ENCODE results near the gene SLC7A5. TPM values are rescaled to one million over a fixed set of nuclear protein-coding genes. Genes with fewer than 3 reads are reported as not detected.
"Not testable (repeated sequence)": the region's sequence is repeated elsewhere in the genome, so short reads cannot be mapped to it uniquely, and the experiment has no call there.

Gene SLC7A5
- total RNA-seq, 1 experiment from 2014 or later: 222 TPM

DNA sequence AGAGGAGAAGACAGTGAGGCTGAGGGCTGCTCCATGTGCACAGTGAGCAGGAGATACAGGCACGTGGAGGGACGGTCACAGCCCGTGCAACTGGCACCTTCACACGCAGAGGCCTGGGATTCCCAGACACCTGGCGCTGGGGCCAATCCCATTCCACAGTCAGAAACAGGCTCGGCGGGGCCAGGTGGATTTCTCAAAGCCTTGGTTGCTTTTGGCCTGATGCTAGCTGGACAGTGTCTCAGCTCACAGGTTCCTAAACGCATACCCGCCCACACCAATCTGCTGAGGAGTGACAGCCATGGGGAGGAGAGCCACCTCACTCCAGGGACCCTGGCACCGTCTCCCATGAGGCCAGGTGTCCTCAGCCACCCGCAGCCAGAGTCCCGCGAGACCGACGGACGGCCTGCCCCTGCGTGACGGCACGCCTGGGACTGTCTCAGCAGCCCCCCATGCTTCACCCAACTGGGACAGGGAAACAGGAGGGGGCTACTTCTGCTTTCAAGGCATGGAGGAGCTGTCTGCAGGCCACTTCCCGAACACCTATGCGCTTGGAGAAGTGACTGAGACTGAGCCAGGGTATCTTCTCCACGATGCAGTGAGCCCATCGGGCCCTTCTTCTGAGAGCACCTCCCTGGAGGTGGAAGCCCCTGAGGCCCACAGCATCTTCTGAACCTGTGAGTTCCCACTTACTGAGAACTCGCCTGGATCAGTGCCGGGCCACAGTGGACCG lies 6.5 kb downstream of the SLC7A5 start:
- DNase-seq (ENCODE audit: extremely low read depth, low read depth): not testable (repeated sequence)

DNA sequence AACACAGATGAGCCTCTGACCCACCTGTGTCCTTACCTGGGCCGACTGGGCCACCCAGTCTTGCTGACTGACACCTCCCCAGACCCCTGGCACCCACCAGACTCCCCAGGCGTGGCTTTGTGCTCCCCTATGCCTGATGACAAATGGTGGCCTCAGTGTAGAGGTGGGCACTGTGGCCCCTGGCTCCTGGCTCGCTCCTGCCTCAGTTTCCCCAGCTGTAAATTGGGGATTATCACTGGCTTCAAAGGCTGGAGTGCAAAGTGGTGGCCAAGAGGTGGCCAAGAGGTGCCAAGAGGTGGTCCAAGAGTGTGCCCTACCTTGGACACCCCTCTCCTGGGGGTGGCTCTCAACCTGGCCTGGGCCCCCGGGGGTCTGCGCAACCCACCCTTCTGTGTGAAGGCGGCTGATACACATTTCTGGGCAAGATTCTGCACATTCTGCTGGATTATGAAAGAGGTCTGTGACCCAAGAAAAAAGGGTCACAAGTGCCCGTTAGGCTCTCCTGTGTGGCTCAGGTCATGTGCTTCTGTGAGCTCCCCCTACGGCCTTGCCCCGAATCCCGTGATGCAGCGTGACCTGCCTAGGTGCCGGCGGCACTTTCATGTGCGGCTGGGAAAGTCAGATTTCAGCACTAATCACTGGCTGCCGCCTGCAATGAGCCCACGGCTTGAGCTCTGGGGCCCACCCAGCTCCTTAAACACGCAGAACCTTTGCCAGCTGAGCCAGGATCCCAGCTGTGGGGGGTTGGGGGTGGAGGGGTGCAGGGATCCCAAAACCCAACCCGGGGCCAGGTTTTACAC lies 7.8 kb downstream of the SLC7A5 start:
- DNase-seq (ENCODE audit: extremely low read depth, low read depth): not testable (repeated sequence)

DNA sequence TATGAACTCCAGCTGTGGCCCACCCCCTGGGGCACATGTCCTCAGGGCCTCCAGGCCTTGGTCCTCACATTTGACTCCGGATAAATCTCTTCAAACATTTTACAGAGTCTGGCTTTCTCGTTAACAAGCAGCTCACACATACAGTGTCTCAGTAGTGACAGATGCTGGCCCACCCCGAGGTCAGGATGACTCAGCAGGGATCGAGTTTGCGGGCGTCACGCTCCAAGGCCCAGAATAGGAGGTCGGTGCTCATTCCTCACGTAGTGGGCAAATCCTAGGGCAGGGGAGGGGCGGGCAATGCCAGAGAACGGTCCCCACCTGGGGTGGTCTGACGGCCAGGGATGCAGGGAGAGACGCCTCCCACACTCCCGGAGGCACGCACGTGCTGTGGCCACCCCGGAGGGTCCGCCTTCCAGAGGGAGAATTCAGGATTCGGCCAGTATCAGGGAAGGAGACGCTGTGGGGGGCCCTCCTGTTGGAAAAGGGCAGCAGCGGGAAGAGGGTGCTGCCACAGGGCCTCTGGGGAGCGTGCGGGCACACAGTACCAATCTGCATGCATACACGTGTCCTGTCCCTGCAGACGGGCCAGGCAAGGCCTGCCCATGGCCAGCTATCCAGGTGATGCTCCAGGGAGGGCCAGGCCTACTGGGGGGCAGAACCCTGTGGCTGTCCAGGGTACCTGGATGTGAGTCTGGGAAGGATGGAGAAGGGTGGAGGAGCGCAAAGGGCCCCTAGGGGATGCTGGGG lies 8.6 kb downstream of the SLC7A5 start:
- DNase-seq (ENCODE audit: extremely low read depth, low read depth): no peak

DNA sequence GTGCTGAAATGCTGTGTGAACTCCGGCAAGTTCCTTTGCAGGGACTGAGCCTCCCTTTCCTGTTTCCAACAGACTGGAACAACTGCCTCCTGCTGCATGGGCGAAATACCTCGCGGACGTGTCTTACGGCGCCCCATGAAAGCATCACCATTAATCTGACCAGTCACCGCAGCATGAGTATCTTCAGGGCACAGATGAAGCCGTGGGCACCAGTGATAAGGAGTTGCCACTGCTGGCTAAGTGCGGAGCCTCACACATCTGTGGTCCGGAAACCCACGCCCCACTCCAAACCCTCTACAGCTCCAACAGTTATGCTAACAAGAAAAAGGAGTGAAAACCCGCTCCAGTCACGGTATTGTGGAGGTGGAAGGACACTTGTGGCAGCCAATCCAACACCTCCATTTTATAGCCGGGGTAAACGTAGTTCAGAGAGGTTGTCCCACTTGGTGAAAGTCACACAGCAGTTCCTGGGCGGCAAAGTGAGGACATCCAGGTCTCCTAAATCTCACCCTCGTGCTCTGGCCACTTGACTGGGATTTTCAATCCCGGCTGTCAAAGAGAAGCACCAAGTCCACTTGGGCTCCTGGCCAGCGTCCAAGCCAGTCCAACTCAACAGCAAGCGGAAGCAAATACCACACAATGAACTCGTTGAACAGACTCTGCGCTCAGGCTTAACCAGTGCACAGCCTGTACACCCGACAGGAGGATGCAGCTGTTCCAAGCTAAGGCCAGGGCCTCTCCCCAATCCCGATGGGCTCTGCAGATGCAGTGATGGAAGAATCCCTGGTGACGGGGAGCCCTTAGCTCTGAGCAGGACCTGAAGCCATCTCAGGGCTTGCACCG lies 10.9 kb downstream of the SLC7A5 start:
- not testable (repeated sequence) for DNase-seq (ENCODE audit: extremely low read depth, low read depth)

DNA sequence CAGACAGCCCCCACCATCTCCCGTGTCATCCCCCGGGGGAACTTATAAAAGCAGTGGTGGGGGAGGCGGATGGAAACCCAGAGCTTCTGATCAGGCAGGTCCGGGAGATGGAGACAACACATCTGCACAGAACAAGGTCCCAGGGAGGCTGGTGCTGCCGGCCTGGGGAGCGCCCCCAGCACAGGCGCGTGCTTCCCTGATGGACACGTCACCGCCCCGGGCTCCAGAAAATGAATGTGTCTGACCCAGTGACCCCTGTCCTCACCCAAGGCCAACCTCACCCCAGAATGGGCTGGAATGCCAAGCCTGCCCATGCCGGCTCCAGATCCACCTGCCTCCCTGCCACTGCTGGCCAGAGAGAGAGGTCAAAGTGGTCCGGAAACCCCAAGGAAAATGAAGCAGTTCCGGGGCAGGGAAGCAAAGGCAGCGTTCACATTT lies 12.5 kb downstream of the SLC7A5 start:
- DNase-seq (ENCODE audit: extremely low read depth, low read depth): no peak

DNA sequence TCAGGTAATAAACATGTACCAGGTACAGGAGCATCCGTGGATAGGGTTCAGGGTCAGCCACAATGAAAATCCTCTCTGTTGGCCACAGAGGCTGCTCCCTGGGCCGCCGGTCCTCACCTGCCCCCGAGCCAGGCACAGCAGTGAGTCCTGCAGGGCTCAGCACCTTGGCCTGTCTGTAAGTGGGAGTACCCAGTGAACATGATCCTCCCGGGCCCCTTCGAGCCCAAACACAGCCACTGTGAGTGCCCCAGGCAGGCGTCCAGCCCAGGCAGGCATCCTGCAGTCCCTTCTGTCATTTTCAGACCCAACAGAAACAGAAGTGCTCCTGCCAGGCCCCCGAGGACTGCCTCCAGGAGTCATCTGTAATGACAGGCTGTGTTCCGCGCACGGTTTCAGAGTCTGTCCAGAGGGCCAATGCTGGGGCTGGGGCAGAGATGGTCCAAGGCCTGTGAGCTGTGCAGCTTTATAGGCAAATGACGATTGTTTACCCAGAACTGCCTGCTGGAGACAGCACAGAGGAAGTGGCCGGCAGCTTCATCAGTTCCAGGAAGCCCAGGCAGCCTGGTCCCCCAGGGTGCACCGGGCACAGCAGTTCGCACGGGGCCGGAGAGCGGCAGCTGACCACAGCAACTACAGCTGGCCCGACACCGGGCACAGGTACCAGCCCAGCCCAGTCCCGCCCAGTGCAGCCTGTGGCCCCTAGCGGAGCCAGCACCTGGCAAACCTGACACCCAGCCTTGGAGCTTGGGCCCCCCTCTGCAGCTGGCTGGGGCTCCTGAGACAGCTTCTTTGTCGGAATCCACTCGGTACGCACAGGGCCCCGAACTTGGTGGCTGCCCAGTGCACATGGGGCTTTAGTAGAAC lies 13.2 kb downstream of the SLC7A5 start:
- DNase-seq (ENCODE audit: extremely low read depth, low read depth): no peak

DNA sequence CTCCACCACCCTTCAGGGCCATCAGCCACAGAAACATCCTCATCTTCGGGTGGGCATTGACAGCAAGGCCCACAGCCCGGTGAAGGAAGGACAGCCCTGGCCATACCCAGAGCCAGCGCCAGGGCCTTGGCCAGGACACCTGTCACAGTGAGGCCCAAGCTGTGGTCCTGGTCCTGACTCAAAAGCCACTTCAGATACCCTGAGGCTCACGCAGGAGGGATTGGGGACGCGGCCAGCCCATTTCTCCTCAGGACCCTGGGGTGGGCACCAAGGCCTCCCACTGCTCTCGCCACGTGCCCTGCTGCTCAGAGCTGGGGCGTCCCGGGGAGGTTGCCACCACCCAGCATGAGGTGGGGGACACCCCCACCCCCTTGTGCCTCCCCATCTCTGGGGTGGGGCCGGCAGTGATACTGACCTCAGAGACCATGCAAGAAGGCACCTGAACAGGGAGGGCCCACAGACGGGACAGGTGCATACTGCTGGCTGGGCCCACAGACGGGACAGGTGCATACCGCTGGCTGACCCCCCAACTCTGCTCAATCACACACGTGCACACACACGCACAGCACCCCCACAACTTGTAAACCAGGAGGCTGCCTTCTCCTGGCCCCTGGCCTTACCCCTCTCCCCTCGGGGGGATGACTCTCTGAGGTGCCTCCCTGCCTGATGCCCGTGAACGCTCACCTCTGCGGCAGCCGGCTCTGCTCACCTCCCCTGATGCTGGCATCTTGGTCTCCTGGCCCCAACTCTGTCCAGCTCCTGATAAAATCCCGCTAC lies 14.2 kb downstream of the SLC7A5 start:
- no peak for DNase-seq (ENCODE audit: extremely low read depth, low read depth)

DNA sequence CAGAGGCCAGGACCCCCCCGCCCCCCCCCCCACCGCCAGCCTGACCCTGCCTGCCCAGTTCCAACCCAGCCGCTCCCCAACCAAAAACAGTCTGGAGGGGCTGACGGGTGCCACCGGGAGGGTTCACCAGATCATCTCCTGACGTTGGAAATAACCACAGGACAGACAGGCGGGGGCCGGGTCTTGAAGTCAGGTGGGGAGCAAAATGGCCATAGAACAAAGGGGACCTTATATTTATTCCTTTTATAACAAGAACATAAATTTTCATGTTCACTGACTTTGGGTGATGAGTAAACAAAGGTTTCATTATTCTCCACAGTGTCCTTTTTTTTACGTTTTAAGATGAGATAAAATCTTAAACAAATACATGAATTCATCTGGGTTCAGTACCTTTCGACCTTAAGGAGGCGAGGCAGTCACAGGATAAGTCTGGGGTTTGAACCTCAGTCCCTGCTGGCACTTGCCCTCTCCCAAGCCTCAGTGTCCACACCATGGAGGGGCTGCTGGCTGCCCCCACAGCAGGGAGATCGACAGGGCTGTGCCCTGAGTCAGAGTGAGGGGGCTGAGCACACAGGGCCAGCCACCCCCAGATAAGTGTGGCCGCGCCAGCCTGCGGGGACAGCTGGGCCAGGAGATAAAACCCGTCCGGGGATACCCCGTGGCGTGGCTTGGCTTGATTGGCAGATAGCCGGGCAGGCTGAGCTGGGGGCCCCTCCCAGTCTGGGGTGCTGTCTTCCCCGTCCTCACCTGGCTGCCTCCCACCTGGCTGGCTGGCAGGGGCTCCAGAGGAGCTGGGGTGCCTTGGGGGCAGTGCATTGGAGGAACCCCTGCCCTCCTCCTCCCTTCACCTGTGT lies 15.0 kb downstream of the SLC7A5 start:
- DNase-seq (ENCODE audit: extremely low read depth, low read depth): no peak

DNA sequence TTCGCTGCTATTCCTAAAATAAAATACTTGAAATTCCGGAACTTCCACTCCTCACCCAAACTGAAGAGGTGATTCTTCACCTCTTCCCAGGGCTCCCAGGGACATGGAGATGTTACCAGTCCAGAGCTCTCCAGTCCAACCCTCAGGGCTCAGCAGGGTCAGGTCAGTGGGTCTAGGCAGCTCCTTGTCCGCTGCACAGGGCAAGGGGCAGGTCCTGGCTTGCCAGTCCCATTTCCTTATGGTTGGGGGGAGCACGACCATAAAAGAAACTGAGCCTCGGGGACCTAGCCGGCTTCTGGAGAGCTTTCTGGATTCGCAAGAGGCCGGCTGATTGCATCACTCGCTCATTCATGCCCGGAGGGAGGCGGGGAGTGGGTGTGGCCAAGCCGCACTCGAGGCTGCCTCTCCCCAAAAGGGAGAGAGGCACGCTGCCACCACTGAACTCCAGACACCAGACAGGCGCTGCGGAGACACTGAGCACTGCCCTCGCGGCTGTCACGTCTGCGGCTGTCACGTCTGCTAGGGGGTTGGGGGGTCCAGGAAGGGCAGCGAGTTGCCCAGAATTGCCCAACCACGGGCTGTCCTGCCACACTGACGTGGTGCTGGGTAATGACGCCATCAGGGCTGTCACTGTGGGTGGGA lies 15.8 kb downstream of the SLC7A5 start:
- peak; percentile 90 for DNase-seq (ENCODE audit: extremely low read depth, low read depth)

DNA sequence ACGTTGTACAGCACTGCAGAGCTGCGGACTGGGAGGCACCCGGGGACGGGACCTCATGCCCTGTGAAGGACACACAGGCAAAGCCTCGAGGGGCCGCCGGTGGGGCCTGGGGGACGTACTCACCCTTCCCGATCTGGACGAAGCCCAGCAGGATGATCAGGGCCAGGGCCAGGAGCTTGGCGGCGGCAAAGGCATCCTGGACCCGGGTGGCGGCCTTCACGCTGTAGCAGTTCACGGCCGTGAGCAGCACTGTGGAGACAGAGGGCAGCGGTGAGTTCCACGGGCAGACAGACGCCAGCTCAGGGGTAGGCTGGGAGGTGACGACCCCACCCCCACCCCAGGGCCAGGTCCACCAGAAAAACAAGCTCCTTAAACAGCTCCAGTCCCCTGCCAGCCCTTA lies 17.7 kb downstream of the SLC7A5 start:
- no peak for DNase-seq (ENCODE audit: extremely low read depth, low read depth)

DNA sequence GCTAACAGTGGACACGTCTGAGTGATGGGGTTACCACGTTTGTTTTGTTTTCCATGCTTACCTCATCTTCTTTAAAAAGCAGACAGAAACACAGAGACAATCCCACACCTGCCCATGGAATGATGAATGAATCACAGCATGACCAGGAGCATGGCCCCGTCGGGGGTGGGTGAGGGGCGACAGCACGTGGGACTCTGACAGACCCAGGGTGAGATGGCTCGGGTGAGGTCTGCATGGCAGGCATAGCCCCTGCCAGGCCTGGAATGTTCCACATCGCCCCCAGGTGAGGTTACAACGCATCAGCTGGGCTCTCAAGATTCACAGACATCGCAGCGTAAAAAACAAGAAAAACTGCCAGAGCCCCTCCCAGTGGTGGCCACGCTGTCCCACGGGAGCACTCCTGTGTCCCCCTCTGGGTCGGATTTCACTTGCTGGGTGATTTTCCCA lies 18.1 kb downstream of the SLC7A5 start:
- DNase-seq (ENCODE audit: extremely low read depth, low read depth): no peak

DNA sequence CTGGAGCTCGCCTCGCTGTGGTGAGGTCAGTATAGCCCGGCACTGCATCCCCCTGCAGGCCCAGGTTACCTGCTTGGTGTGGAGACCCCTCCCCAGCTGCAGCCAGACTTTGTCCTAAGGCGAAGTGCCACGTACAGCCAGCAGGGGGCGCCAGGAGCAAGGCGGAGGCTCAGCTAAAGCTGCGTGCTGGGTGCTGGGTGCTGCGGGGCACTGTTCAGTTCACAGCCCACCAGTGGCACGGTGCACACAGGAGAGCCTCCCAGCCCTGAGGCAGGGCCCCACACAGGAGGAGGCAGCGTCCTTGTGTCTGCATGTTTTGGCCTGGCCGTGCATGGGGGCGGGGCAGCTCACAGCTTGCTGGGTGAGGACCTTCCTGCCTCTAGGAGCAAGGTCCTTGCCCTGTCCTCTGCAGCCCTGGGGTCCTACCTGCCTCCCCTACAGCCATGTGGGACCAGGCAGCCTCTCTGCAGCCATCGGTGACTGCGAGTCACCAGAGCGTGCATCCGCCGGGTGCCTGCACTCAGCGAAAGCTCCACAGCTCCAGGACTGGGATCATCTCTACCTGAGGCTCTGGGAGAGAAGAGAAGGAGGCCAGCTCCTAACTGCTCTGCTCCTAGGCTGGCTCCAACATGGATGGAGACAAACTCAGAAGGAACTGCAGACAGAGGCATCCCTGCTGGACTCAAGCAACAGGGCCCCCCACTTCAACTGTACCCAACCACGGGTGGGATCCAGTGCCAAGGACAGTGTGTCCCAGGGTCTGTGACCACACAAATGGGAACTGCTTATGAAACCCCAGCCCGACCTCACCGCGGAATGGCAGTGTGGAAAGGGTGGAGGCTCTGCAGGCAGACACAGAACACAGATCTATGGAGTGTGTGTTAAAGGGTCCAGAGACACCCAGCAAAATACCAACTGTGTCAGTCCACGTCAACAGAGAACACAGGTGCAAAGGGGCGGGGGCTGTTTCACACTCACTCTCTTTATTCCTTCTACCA lies 19.0 kb downstream of the SLC7A5 start:
- DNase-seq (ENCODE audit: extremely low read depth, low read depth): no peak

DNA sequence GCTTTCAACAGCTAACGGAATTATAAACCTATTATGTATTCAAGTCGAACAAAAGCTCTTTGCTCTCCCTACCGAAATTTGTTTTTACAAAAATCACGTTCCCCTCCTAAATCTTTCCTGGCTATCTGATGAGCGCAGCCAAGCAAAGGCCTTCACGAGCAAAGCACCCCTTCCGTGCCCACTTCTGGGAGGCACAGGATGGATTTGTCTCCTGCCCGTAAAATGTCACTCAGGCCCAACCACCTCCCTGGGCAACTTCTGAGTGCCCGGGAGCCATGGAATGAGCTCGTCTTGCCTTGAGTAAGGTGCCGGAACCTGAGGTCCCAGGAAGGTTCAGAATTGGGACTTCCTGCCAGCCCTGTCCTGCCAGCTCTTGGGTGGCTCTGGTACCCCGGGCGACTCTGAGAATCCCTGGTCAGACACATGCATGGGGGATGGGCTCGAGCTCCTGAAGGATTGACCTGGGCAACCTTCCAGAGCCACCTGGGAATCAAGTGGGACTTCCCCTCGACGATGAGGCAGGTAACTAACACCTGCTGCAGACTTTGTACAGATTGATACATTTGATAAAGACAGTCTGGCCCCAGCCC lies 19.8 kb downstream of the SLC7A5 start:
- DNase-seq (ENCODE audit: extremely low read depth, low read depth): no peak

DNA sequence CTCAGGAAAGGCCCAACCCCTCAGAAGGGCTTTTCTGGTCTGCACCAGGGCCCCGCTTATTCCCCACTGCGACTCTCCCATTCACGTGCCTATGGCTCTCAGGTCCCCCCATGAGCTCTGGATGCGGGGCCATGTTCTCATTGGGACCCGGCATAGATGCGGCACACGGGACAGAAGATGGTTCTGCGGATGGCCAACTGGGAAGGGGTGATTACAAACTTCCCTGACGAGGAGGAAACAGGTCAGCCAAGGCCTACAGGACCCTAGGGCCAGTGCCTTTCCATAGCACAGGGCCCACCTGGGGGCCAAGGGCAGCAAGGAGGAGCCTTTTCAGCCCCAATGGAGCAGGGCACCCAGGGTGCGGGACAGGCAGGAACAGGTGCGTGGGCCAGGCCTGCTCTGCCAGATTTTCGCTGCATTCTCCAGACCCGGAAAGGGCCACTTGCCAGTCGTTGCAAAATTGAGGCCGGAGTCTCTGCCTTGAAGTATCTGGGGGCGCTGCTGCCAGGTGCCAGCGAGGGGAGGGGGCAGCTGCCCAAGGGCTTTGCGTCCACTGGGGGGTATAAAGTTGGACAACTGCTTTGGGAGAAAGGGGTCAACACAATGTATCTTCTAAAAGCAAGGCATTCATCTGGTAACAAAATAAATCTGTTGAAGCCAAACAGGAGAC lies 20.5 kb downstream of the SLC7A5 start:
- DNase-seq (ENCODE audit: extremely low read depth, low read depth): no peak

Data from NCI-H460 (cell line).